Right atrium auricular region (tissue), 2 donors: ENCODE measurements around the gene FAM107B. TPM values are rescaled to one million over a fixed set of nuclear protein-coding genes. Genes with fewer than 3 reads are reported as not detected.

ENCODE experiments used
- DNase-seq: peaks from one replicate; pipeline ENCODE4 v3.0.0-alpha.2; 2019; ENCODE audit warnings: low spot score
- H3K27ac ChIP-seq, 2 donors: fragments of 200-600 bp; sonication (generic); 1 replicate in 1 of 2; 2 replicates in 1 of 2; pipeline ENCODE4 v1.5.1; 2016 to 2019
- H3K27me3 ChIP-seq, 2 donors: fragments of 200-600 bp; sonication (generic); one replicate each; pipeline versions ENCODE4 v1.5.1 to v1.6.0; 2017 to 2019
- H3K36me3 ChIP-seq: fragments of 200-600 bp; sonication (generic); one replicate; pipeline ENCODE4 v1.5.1; 2016
- H3K4me1 ChIP-seq, 2 donors: fragments of 200-600 bp; sonication (generic); one replicate each; pipeline versions ENCODE4 v1.5.1 to v1.6.0; 2017 to 2019
- H3K4me3 ChIP-seq, 2 donors: fragments of 200-600 bp; sonication (generic); 1 replicate in 1 of 2; 2 replicates in 1 of 2; pipeline ENCODE4 v1.5.1; 2017 to 2019; ENCODE audit warnings: mild to moderate bottlenecking in 1 of 2, moderate library complexity in 1 of 2
- H3K9me3 ChIP-seq, 2 donors: fragments of 200-600 bp; sonication (generic); one replicate each; pipeline ENCODE4 v1.5.1; 2019
- total RNA-seq, 2 donors: library from RNA; depleted of rRNA; stranded (reverse); fragments of >200 nt; gene quantifications; one replicate each; pipeline ENCODE4 v1.1.0, GENCODE V29; 2016
- TF ChIP-seq, protein P1 (sequence below), 2 donors: fragments of 200-600 bp; sonication (generic); IDR thresholded peaks; one replicate each; pipeline ENCODE4 v1.5.1; 2019; ENCODE audit warnings: antibody characterized with exemption in 2 of 2

Gene FAM107B
- total RNA-seq, 2 donors from 2014 or later, result 10.6 to 14.1 TPM

- Histone ChIP-seq H3K36me3 (no peaks in the 10 kb centered on the region), H3K27me3 (no peaks in the 10 kb centered on the region), H3K4me1 (no peaks in the 10 kb centered on the region), H3K9me3 (no peaks in the 10 kb centered on the region), H3K4me3 (no peak overlapping the region), H3K27ac (no peak overlapping the region)
- TF ChIP-seq, protein P1, sequence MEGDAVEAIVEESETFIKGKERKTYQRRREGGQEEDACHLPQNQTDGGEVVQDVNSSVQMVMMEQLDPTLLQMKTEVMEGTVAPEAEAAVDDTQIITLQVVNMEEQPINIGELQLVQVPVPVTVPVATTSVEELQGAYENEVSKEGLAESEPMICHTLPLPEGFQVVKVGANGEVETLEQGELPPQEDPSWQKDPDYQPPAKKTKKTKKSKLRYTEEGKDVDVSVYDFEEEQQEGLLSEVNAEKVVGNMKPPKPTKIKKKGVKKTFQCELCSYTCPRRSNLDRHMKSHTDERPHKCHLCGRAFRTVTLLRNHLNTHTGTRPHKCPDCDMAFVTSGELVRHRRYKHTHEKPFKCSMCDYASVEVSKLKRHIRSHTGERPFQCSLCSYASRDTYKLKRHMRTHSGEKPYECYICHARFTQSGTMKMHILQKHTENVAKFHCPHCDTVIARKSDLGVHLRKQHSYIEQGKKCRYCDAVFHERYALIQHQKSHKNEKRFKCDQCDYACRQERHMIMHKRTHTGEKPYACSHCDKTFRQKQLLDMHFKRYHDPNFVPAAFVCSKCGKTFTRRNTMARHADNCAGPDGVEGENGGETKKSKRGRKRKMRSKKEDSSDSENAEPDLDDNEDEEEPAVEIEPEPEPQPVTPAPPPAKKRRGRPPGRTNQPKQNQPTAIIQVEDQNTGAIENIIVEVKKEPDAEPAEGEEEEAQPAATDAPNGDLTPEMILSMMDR (IDR thresholded peaks at IDR 0.05), result no peak
- no peak for DNase-seq
Observed at GRCh38 chr10:14526326-14526725, 248.4 kb downstream of the FAM107B start.

GRCh38 chr10:14524691-14525324, 249.9 kb downstream of the FAM107B start:
- no peaks in the 10 kb centered on the region for H3K9me3 ChIP-seq
- no peak overlapping the region for H3K27ac ChIP-seq

DNA sequence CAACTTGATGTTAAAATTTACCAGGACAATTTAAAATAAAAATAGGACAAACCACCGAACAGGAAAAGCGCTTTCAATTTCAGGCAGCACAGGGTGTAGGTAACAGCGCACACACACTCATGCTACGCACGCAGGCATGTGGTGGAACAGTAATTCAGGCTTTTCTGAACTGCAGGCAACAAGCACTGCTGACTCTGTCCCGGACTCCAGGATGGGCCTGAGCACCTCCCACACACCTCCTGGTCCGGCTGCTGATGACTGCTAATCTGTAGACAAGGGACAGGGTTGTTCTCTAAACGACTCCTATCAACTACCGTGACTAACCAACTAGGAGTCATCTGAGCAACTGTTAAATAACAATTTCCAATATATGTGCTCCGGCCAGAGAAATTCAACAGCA, 251.4 kb downstream of the FAM107B start:
- H3K9me3 ChIP-seq, result no peaks in the 10 kb centered on the region
- DNase-seq, result no peak
- peaks cover 3% of the 10 kb centered on the region for H3K36me3 ChIP-seq

More at GRCh38 chr10:14524691-14525324, 249.9 kb downstream of the FAM107B start:
- no peaks in the 10 kb centered on the region for H3K27me3 ChIP-seq
- DNase-seq, result no peak
- no peak overlapping the region for H3K4me3 ChIP-seq
- no peaks in the 10 kb centered on the region for H3K4me1 ChIP-seq
- H3K36me3 ChIP-seq, result peaks cover 3% of the 10 kb centered on the region
- TF ChIP-seq, protein P1 (IDR thresholded peaks at IDR 0.05), result no peak

DNA sequence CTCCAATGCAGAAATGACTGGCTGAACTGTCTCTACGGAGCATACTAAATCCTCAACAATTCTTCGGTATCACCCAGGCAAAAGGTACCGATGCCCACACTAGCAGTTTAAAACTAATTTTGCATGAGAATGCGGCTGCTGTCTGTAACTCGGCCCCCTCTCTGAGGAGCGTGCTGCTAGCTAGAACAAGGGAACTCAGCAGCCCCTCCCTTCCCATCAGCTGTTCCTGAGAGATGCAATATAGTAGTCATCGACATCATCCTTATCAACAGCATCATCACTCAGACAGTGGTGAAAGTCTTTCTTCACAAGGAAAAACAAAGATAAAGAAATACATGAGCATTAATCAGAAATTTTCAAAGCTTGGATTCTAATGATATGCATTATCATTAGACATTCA, 254.9 kb downstream of the FAM107B start:
- no peak for DNase-seq
- TF ChIP-seq, protein P1 (IDR thresholded peaks at IDR 0.05), result no peak
- no peak overlapping the region for H3K27ac ChIP-seq
- no peaks in the 10 kb centered on the region for H3K4me1 ChIP-seq
- H3K36me3 ChIP-seq, result peaks cover 3% of the 10 kb centered on the region
- no peaks in the 10 kb centered on the region for H3K27me3 ChIP-seq
- H3K4me3 ChIP-seq, result no peak overlapping the region
- no peaks in the 10 kb centered on the region for H3K9me3 ChIP-seq

More for the DNA sequence above, 251.4 kb downstream of the FAM107B start:
- TF ChIP-seq, protein P1 (IDR thresholded peaks at IDR 0.05), result no peak
- H3K4me1 ChIP-seq, result no peaks in the 10 kb centered on the region
- no peaks in the 10 kb centered on the region for H3K27me3 ChIP-seq
- no peak overlapping the region for H3K27ac ChIP-seq
- H3K4me3 ChIP-seq, result no peak overlapping the region

- DNase-seq, result no peak
- TF ChIP-seq, protein P1 (IDR thresholded peaks at IDR 0.05), result no peak
- Histone ChIP-seq H3K27ac (no peak overlapping the region), H3K9me3 (no peaks in the 10 kb centered on the region), H3K4me3 (no peak overlapping the region), H3K27me3 (no peaks in the 10 kb centered on the region), H3K36me3 (peaks cover 3% of the 10 kb centered on the region), H3K4me1 (no peaks in the 10 kb centered on the region)
Observed at GRCh38 chr10:14518149-14518548, 256.5 kb downstream of the FAM107B start.

DNA sequence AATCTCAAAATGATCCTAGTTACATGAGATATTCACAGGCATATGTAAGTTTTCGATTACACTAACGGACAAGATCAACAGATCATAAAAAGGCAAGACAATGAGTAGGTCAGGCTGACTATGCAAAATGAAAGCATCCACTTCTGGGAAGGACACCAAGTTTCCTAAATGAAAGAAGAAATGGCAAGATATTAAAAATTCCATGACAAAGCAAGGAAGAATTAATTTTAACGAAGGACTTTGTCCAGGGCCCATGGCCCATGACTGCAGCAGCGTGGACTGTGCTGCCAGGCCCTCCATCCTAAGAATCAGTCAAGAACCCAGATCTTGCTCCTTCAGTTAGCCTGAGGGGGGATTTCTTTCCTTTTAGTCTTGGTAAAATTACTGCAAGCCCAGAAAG, 261.6 kb downstream of the FAM107B start:
- H3K4me1 ChIP-seq, result no peaks in the 10 kb centered on the region
- H3K27me3 ChIP-seq, result no peaks in the 10 kb centered on the region
- H3K4me3 ChIP-seq, result no peak overlapping the region
- peaks cover 0 to 12% of the 10 kb centered on the region in 2 donors for H3K9me3 ChIP-seq
- DNase-seq, result no peak
- H3K36me3 ChIP-seq, result no peaks in the 10 kb centered on the region
- TF ChIP-seq, protein P1 (IDR thresholded peaks at IDR 0.05), result no peak
- no peak overlapping the region for H3K27ac ChIP-seq
